Vagina (tissue), 2 donors: ENCODE data around the gene ADARB2.

Experiments used
- CTCF ChIP-seq, 3 experiments: fragments of 450-650 bp in 2 of 3; fragments of 200-600 bp in 1 of 3; sonication (generic) in 1 of 3; IDR thresholded peaks; one replicate each; pipeline ENCODE4 v1.5.1; 2017 to 2019; ENCODE audit warnings: antibody characterized with exemption in 3 of 3, mild to moderate bottlenecking in 2 of 3, moderate library complexity in 2 of 3
- POLR2A ChIP-seq, 2 donors: fragments of 450-650 bp; IDR thresholded peaks; one replicate each; pipeline ENCODE4 v1.6.1; 2017; ENCODE audit warnings: antibody characterized with exemption in 2 of 2, mild to moderate bottlenecking in 2 of 2, moderate library complexity in 2 of 2

GRCh38 chr10:1150638-1150955 lies 586.7 kb downstream of the ADARB2 start:
- TF ChIP-seq CTCF (IDR thresholded peaks at IDR 0.05) (no peak), POLR2A (IDR thresholded peaks at IDR 0.05) (no peak)
